ENCODE results near the gene SPATA6.
"Not testable (repeated sequence)": the region's sequence is repeated elsewhere in the genome, so short reads cannot be mapped to it uniquely, and the experiment has no call there.

The SPATA6 gene

GRCh38 chr1:48435312-48436002 lies 36.5 kb downstream of the SPATA6 start:
- H3K4me1 Mint-ChIP-seq; H3K9me3 Mint-ChIP-seq; H3K4me3 Mint-ChIP-seq; DNase-seq (ENCODE audit: low spot score in 2 of 2); H3K27ac Mint-ChIP-seq; H3K27me3 Mint-ChIP-seq; H3K36me3 Mint-ChIP-seq: not testable (repeated sequence)
- ATAC-seq (ENCODE audit: low read depth) = peak; percentile 39

GRCh38 chr1:48430832-48431231 lies 41.2 kb downstream of the SPATA6 start:
- Mint-ChIP-seq H3K4me3 (no peak overlapping the region), H3K27me3 (no peaks in the 10 kb centered on the region), H3K9me3 (peaks cover 4% of the 10 kb centered on the region), H3K27ac (no peak overlapping the region), H3K36me3 (peaks cover 5% of the 10 kb centered on the region), H3K4me1 (no peaks in the 10 kb centered on the region)
- DNase-seq (ENCODE audit: low spot score in 2 of 2) (no peak), ATAC-seq (ENCODE audit: low read depth) (no peak)

- H3K27ac Mint-ChIP-seq = no peak overlapping the region
- no peaks in the 10 kb centered on the region for H3K4me1 Mint-ChIP-seq
- peaks cover 2% of the 10 kb centered on the region for H3K9me3 Mint-ChIP-seq
- DNase-seq (ENCODE audit: low spot score in 2 of 2) = no peak
- H3K27me3 Mint-ChIP-seq = no peaks in the 10 kb centered on the region
- no peak overlapping the region for H3K4me3 Mint-ChIP-seq
- ATAC-seq (ENCODE audit: low read depth) = no peak
- H3K36me3 Mint-ChIP-seq = no peaks in the 10 kb centered on the region
Measured at GRCh38 chr1:48422009-48422408, 50.0 kb downstream of the SPATA6 start.

GRCh38 chr1:48418742-48419141 lies 53.3 kb downstream of the SPATA6 start:
- Mint-ChIP-seq H3K4me3 (no peak overlapping the region), H3K4me1 (no peaks in the 10 kb centered on the region), H3K36me3 (no peaks in the 10 kb centered on the region), H3K9me3 (peaks cover 2% of the 10 kb centered on the region), H3K27ac (no peak overlapping the region), H3K27me3 (peaks cover 2% of the 10 kb centered on the region)
- ATAC-seq (ENCODE audit: low read depth) (no peak), DNase-seq (ENCODE audit: low spot score in 2 of 2) (no peak)

GRCh38 chr1:48415050-48415449 lies 57.0 kb downstream of the SPATA6 start:
- DNase-seq (ENCODE audit: low spot score in 2 of 2) (no peak), ATAC-seq (ENCODE audit: low read depth) (no peak)
- H3K4me3 Mint-ChIP-seq = no peak overlapping the region
- peaks cover 4% of the 10 kb centered on the region for H3K36me3 Mint-ChIP-seq
- peaks cover 2% of the 10 kb centered on the region for H3K9me3 Mint-ChIP-seq
- H3K4me1 Mint-ChIP-seq = no peaks in the 10 kb centered on the region
- H3K27me3 Mint-ChIP-seq = peaks cover 2% of the 10 kb centered on the region
- no peak overlapping the region for H3K27ac Mint-ChIP-seq

- ATAC-seq (ENCODE audit: low read depth) = no peak
- peaks cover 4% of the 10 kb centered on the region for H3K36me3 Mint-ChIP-seq
- no peak for DNase-seq (ENCODE audit: low spot score in 2 of 2)
- no peak overlapping the region for H3K27ac Mint-ChIP-seq
- H3K4me1 Mint-ChIP-seq = no peaks in the 10 kb centered on the region
- H3K4me3 Mint-ChIP-seq = no peak overlapping the region
- peaks cover 2% of the 10 kb centered on the region for H3K27me3 Mint-ChIP-seq
- H3K9me3 Mint-ChIP-seq = peaks cover 2% of the 10 kb centered on the region
Measured at GRCh38 chr1:48414264-48414663, 57.7 kb downstream of the SPATA6 start.

- no peak overlapping the region for H3K4me3 Mint-ChIP-seq
- no peaks in the 10 kb centered on the region for H3K27me3 Mint-ChIP-seq
- H3K4me1 Mint-ChIP-seq = no peaks in the 10 kb centered on the region
- no peak for ATAC-seq (ENCODE audit: low read depth)
- H3K27ac Mint-ChIP-seq = no peak overlapping the region
- H3K36me3 Mint-ChIP-seq = peaks cover 6% of the 10 kb centered on the region
- DNase-seq (ENCODE audit: low spot score in 2 of 2) = no peak
- H3K9me3 Mint-ChIP-seq = no peaks in the 10 kb centered on the region
Measured at GRCh38 chr1:48405940-48406339, 66.1 kb downstream of the SPATA6 start.

GRCh38 chr1:48405400-48405799 lies 66.6 kb downstream of the SPATA6 start:
- peaks cover 5% of the 10 kb centered on the region for H3K36me3 Mint-ChIP-seq
- no peak for ATAC-seq (ENCODE audit: low read depth)
- DNase-seq (ENCODE audit: low spot score in 2 of 2) = no peak
- no peaks in the 10 kb centered on the region for H3K4me1 Mint-ChIP-seq
- H3K27ac Mint-ChIP-seq = no peak overlapping the region
- H3K27me3 Mint-ChIP-seq = no peaks in the 10 kb centered on the region
- H3K4me3 Mint-ChIP-seq = no peak overlapping the region
- no peaks in the 10 kb centered on the region for H3K9me3 Mint-ChIP-seq

GRCh38 chr1:48402599-48402998 lies 69.4 kb downstream of the SPATA6 start:
- Mint-ChIP-seq H3K4me1 (no peaks in the 10 kb centered on the region), H3K27ac (no peak overlapping the region), H3K9me3 (no peaks in the 10 kb centered on the region), H3K36me3 (no peaks in the 10 kb centered on the region), H3K4me3 (no peak overlapping the region), H3K27me3 (no peaks in the 10 kb centered on the region)
- ATAC-seq (ENCODE audit: low read depth) = no peak
- DNase-seq (ENCODE audit: low spot score in 2 of 2) = no peak

- no peak for DNase-seq (ENCODE audit: low spot score in 2 of 2)
- no peak for ATAC-seq (ENCODE audit: low read depth)
- Mint-ChIP-seq H3K27ac (no peak overlapping the region), H3K4me1 (no peaks in the 10 kb centered on the region), H3K36me3 (peaks cover 2% of the 10 kb centered on the region), H3K9me3 (peaks cover 2% of the 10 kb centered on the region), H3K4me3 (no peak overlapping the region), H3K27me3 (no peaks in the 10 kb centered on the region)
Measured at GRCh38 chr1:48396208-48396607, 75.8 kb downstream of the SPATA6 start.

- no peaks in the 10 kb centered on the region for H3K4me1 Mint-ChIP-seq
- no peak overlapping the region for H3K4me3 Mint-ChIP-seq
- ATAC-seq (ENCODE audit: low read depth) (no peak), DNase-seq (ENCODE audit: low spot score in 2 of 2) (no peak)
- H3K27me3 Mint-ChIP-seq = no peaks in the 10 kb centered on the region
- peaks cover 3% of the 10 kb centered on the region for H3K9me3 Mint-ChIP-seq
- no peak overlapping the region for H3K27ac Mint-ChIP-seq
- peaks cover 6% of the 10 kb centered on the region for H3K36me3 Mint-ChIP-seq
Measured at GRCh38 chr1:48391926-48392325, 80.1 kb downstream of the SPATA6 start.

- peaks cover 3% of the 10 kb centered on the region for H3K9me3 Mint-ChIP-seq
- ATAC-seq (ENCODE audit: low read depth) (no peak), DNase-seq (ENCODE audit: low spot score in 2 of 2) (no peak)
- no peak overlapping the region for H3K27ac Mint-ChIP-seq
- H3K4me3 Mint-ChIP-seq = no peak overlapping the region
- no peaks in the 10 kb centered on the region for H3K4me1 Mint-ChIP-seq
- peaks cover 6% of the 10 kb centered on the region for H3K36me3 Mint-ChIP-seq
- H3K27me3 Mint-ChIP-seq = peaks cover 3% of the 10 kb centered on the region
Measured at GRCh38 chr1:48387409-48387808, 84.6 kb downstream of the SPATA6 start.

- Mint-ChIP-seq H3K36me3 (peaks cover 20% of the 10 kb centered on the region), H3K27me3 (peaks cover 2% of the 10 kb centered on the region), H3K4me3 (no peak overlapping the region), H3K27ac (no peak overlapping the region), H3K4me1 (no peaks in the 10 kb centered on the region), H3K9me3 (peaks cover 20% of the 10 kb centered on the region)
- ATAC-seq (ENCODE audit: low read depth) (no peak), DNase-seq (ENCODE audit: low spot score in 2 of 2) (no peak)
Measured at GRCh38 chr1:48374785-48375184, 97.2 kb downstream of the SPATA6 start.

- Mint-ChIP-seq H3K9me3 (peaks cover 15% of the 10 kb centered on the region), H3K27ac (no peak overlapping the region), H3K27me3 (no peaks in the 10 kb centered on the region), H3K4me3 (no peak overlapping the region), H3K36me3 (peaks cover 9% of the 10 kb centered on the region), H3K4me1 (no peaks in the 10 kb centered on the region)
- DNase-seq (ENCODE audit: low spot score in 2 of 2) (no peak), ATAC-seq (ENCODE audit: low read depth) (no peak)
Measured at GRCh38 chr1:48371598-48371997, 100.4 kb downstream of the SPATA6 start.

GRCh38 chr1:48362901-48363300 lies 109.1 kb downstream of the SPATA6 start:
- DNase-seq (ENCODE audit: low spot score in 2 of 2) (no peak), ATAC-seq (ENCODE audit: low read depth) (no peak)
- H3K9me3 Mint-ChIP-seq = peaks cover 6% of the 10 kb centered on the region
- no peaks in the 10 kb centered on the region for H3K4me1 Mint-ChIP-seq
- no peak overlapping the region for H3K27ac Mint-ChIP-seq
- no peak overlapping the region for H3K4me3 Mint-ChIP-seq
- no peaks in the 10 kb centered on the region for H3K27me3 Mint-ChIP-seq
- no peaks in the 10 kb centered on the region for H3K36me3 Mint-ChIP-seq

All from memory B cell (primary cell).